Coronary artery (tissue), 2 donors: ENCODE data around the gene KCNJ2.

Experiments used
- DNase-seq: peaks from one replicate; pipeline ENCODE4 v3.0.0-alpha.2; 2017; ENCODE audit warnings: low spot score
- H3K27ac ChIP-seq, 2 donors: fragments of 200-600 bp; sonication (generic); one replicate each; pipeline ENCODE4 v1.5.1; 2016 to 2019
- H3K4me3 ChIP-seq: fragments of 200-600 bp; sonication (generic); 2 replicates; pipeline ENCODE4 v1.5.1; 2016; ENCODE audit warnings: mild to moderate bottlenecking, moderate library complexity
- CTCF ChIP-seq: fragments of 200-600 bp; sonication (generic); IDR thresholded peaks from one replicate; pipeline ENCODE4 v1.5.1; 2019; ENCODE audit warnings: antibody characterized with exemption

Gene KCNJ2

GRCh38 chr17:70208825-70209555 is 39.7 kb downstream of the KCNJ2 start:
- TF ChIP-seq CTCF: no peak
- no peak for DNase-seq

GRCh38 chr17:70215656-70216055 is 46.3 kb downstream of the KCNJ2 start:
- H3K27ac ChIP-seq: no peak overlapping the region
- H3K4me3 ChIP-seq: no peak overlapping the region
- TF ChIP-seq CTCF: no peak
- no peak for DNase-seq

More at GRCh38 chr17:70208825-70209555, 39.7 kb downstream of the KCNJ2 start:
- H3K4me3 ChIP-seq: no peak overlapping the region
- H3K27ac ChIP-seq: no peak overlapping the region

GRCh38 chr17:70217571-70217970 is 48.2 kb downstream of the KCNJ2 start:
- H3K27ac ChIP-seq: no peak overlapping the region
- DNase-seq: no peak
- no peak for TF ChIP-seq CTCF
- no peak overlapping the region for H3K4me3 ChIP-seq

DNA sequence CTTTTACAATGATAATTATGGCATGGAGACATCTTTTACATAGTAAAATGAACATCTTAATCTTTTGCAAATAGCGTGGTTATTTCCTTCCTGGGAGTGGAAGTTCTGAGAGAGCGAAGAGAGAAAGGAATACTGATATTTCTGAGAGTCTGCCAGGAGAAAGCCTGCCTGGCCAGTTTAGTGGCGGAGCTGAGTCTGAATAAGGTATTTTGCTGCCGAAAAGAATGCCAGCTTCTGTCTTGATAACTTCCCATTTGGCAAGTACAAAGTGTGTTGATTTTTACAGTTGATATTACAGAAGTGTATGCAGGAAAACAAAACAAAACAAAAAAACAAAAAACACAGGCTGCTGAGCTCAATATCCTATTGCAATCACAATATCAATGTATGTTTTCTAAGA is 55.9 kb downstream of the KCNJ2 start:
- TF ChIP-seq CTCF: no peak
- DNase-seq: no peak
- H3K27ac ChIP-seq: no peak overlapping the region

More for the DNA sequence above, 55.9 kb downstream of the KCNJ2 start:
- no peak overlapping the region for H3K4me3 ChIP-seq
